Lower lobe of right lung (tissue), 2 donors: ENCODE results near the gene EPB41L4A. TPM values are rescaled to one million over a fixed set of nuclear protein-coding genes. Genes with fewer than 3 reads are reported as not detected.

Experiments
- ATAC-seq, 2 donors: fragments of 200-7000 bp; cut with Tn5 transposase; one replicate each; pipeline ENCODE4 v1.9.1; 2020 to 2022; ENCODE audit warnings: mild to moderate bottlenecking in 2 of 2, moderate library complexity in 2 of 2
- DNase-seq: peaks from one replicate; pipeline ENCODE4 v3.0.0-alpha.2; 2020
- H3K27ac ChIP-seq: fragments of 200-600 bp; one replicate; pipeline ENCODE4 v1.8.0; 2022
- H3K27me3 ChIP-seq: fragments of 200-600 bp; one replicate; pipeline ENCODE4 v1.8.0; 2022; ENCODE audit warnings: low read depth
- H3K36me3 ChIP-seq: fragments of 200-600 bp; one replicate; pipeline ENCODE4 v1.8.0; 2022; ENCODE audit warnings: mild to moderate bottlenecking
- H3K4me1 ChIP-seq: fragments of 200-600 bp; one replicate; pipeline ENCODE4 v1.8.0; 2022
- H3K4me3 ChIP-seq: fragments of 200-600 bp; one replicate; pipeline ENCODE4 v1.8.0; 2022; ENCODE audit warnings: mild to moderate bottlenecking
- H3K9me3 ChIP-seq: fragments of 200-600 bp; one replicate; pipeline ENCODE4 v1.8.0; 2022
- CTCF ChIP-seq: fragments of 200-600 bp; IDR thresholded peaks from one replicate; pipeline ENCODE4 v1.8.0; 2022; ENCODE audit warnings: antibody characterized with exemption, mild to moderate bottlenecking
- intact Hi-C: fragments of 100-400 bp; cut with DNase I; formaldehyde crosslinking; loops from one replicate; pipeline ENCODE4 v1.11.0; 2022
- total RNA-seq: library from RNA; stranded (reverse); fragmentation: NEBNext Ultra II Directional; extraction: Animal tissue kit (Norgen Biotek cat#: 25700); gene quantifications from one replicate; pipeline ENCODE4 v1.2.1, GENCODE V29; 2021
- donor health status: DM: no; HTN: yes; CAD: no; lungs with severe emphysema.

EPB41L4A gene
- total RNA-seq, 1 donor from 2014 or later = 44.8 TPM

GRCh38 chr5:112165399-112165798, 253.7 kb downstream of the EPB41L4A start:
- no peak for TF ChIP-seq CTCF
- no peak for DNase-seq
- Histone ChIP-seq H3K4me1 (peaks cover 20% of the 10 kb centered on the region), H3K9me3 (no peaks in the 10 kb centered on the region), H3K27ac (no peak overlapping the region), H3K36me3 (peaks cover 80% of the 10 kb centered on the region), H3K27me3 (no peaks in the 10 kb centered on the region), H3K4me3 (no peak overlapping the region)
- ATAC-seq = no peak
- intact Hi-C loops = no loop called here

GRCh38 chr5:112163435-112163834, 255.6 kb downstream of the EPB41L4A start:
- ATAC-seq (no peak), DNase-seq (no peak)
- Histone ChIP-seq H3K9me3 (no peaks in the 10 kb centered on the region), H3K36me3 (peaks cover 60% of the 10 kb centered on the region), H3K27ac (no peak overlapping the region), H3K4me1 (peaks cover 25% of the 10 kb centered on the region), H3K27me3 (no peaks in the 10 kb centered on the region), H3K4me3 (no peak overlapping the region)
- intact Hi-C loops = no loop called here
- TF ChIP-seq CTCF = no peak

GRCh38 chr5:112161392-112161748, 257.7 kb downstream of the EPB41L4A start:
- ATAC-seq = peak in 1 of 2 donors; percentile 2
- Histone ChIP-seq H3K9me3 (no peaks in the 10 kb centered on the region), H3K36me3 (peaks cover 42% of the 10 kb centered on the region), H3K27ac (peak overlapping the region; percentile 84), H3K4me3 (peak overlapping the region; percentile 92), H3K27me3 (no peaks in the 10 kb centered on the region), H3K4me1 (peaks cover 25% of the 10 kb centered on the region)
- TF ChIP-seq CTCF = no peak
- intact Hi-C loops = no loop called here
- no peak for DNase-seq

- H3K36me3 ChIP-seq = peaks cover 37% of the 10 kb centered on the region
- H3K4me1 ChIP-seq = peaks cover 25% of the 10 kb centered on the region
- H3K27me3 ChIP-seq = no peaks in the 10 kb centered on the region
- peak overlapping the region; percentile 84 for H3K27ac ChIP-seq
- DNase-seq (peak; percentile 93), ATAC-seq (peak; percentile 97 to 99)
- intact Hi-C loops = no loop called here
- H3K9me3 ChIP-seq = no peaks in the 10 kb centered on the region
- peak; percentile 95 for TF ChIP-seq CTCF
- peak overlapping the region; percentile 92 for H3K4me3 ChIP-seq
Observed at GRCh38 chr5:112160652-112161391, 258.3 kb downstream of the EPB41L4A start.

- no peaks in the 10 kb centered on the region for H3K27me3 ChIP-seq
- ATAC-seq (peak; percentile 31 to 40), DNase-seq (no peak)
- H3K4me1 ChIP-seq = peaks cover 25% of the 10 kb centered on the region
- H3K9me3 ChIP-seq = no peaks in the 10 kb centered on the region
- H3K27ac ChIP-seq = no peak overlapping the region
- no peak overlapping the region for H3K4me3 ChIP-seq
- intact Hi-C loops = no loop called here
- TF ChIP-seq CTCF = no peak
- H3K36me3 ChIP-seq = peaks cover 23% of the 10 kb centered on the region
Observed at GRCh38 chr5:112159435-112159834, 259.6 kb downstream of the EPB41L4A start.
